T-helper 1 cell treated with Interleukin-12 subunit alpha and Interleukin-12 subunit beta and Interleukin-4 antibody, amounts not matched to agents 30 ng/mL and 1 ng/mL, for 36 hours (primary cell): Measurements from ENCODE around the gene DEF6. TPM values are rescaled to one million over a fixed set of nuclear protein-coding genes. Genes with fewer than 3 reads are reported as not detected.
"Not testable (repeated sequence)": the region's sequence is repeated elsewhere in the genome, so short reads cannot be mapped to it uniquely, and the experiment has no call there.

Experiments
- intact Hi-C: fragments of 100-400 bp; cut with micrococcal nuclease; formaldehyde crosslinking; loops from one replicate; pipeline ENCODE4 v1.15.1; 2024
- total RNA-seq: library from RNA; stranded (reverse); gene quantifications from 2 replicates; pipeline ENCODE4 v1.2.3, GENCODE V29; 2022

DEF6 gene
- total RNA-seq, 1 donor from 2014 or later = 220 TPM

DNA sequence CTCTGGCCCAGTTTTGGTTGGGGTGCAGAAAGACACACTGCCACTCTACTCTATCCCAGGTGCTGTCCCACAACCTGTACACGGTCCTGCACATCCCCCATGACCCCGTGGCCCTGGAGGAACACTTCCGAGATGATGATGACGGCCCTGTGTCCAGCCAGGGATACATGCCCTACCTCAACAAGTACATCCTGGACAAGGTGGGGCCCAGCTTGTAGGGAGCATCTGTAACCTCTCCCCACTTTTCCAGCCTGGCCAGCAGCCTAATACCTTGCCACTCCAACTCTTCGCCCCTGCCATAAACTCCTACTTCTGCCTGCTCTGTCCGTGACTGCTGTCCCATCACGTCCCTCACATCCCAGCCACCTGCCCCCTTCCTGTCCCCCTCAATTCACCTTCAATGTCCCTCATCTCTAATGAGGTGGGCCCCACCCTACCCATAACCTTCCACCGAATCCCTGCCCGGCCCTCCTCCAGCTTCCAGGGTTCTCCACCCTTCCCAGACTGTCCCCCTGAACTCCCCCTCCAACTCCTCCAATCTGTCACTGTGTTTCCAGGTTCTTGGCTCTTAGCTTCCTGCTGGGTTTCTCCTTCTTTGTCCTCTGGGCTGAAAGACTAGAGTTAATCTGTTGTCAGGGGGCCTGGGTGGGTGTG lies 12.1 kb downstream of the DEF6 start:
- intact Hi-C loops = loop anchor here (5.0 kb wide), 1 partner anchor 378 kb away; the partner anchor contains the start of gene FKBP5

DNA sequence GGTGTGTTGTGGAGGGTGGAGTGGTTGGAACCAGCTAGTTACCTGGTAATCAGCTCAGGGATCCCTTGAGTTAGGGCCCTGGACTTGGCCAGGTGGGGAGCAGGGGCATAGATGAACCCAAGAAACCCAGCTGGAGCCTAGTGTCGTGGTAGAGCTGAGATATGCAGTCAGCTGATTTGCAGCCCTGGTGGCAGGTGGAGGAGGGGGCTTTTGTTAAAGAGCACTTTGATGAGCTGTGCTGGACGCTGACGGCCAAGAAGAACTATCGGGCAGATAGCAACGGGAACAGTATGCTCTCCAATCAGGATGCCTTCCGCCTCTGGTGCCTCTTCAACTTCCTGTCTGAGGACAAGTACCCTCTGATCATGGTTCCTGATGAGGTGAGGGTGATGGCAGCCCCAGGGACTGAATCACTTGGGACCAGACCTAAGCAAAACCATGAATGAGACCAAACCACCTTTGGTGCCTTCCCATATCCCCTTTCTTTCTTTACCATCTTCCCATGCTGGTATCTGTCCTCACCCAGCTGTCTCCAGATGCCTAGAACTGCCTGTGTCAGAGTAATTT lies 12.7 kb downstream of the DEF6 start:
- intact Hi-C loops = loop anchor here (5.0 kb wide), 1 partner anchor 377 kb away; the partner anchor contains the start of gene FKBP5

DNA sequence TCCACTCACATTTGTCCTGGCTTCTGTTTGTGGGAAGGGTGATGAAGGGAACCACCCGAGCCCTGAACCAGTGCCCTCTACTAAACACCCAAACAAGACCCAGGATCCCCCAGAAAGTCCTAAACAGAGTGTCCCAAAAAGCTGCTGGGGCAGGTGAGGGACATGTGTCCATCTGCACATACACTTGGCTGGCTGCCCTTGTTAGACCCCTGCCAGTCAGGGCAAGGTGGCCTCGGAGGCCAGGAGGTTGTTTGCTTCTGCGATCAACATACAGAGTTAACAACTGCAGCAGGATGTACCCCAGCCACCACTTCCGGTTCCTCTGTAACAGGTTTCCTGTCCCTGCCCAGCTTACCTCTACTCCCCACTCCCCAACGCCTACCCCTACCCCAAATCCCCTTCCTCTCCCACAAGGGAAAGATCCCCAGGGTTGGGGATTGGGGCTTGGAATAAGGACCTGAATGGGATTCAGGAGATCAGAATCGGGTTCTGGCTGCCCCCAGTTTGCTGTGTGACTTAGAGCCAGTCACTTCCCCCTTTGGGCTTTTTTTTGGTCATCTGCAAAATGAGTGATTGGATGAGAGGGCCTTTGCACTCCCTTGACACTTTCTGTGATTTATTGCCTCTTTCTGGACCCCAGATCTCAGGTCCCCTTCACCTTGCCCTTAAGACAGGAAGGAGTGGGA lies 13.9 kb downstream of the DEF6 start:
- intact Hi-C loops = loop anchor here (1.0 to 5.0 kb wide), 4 partner anchors 9 to 376 kb away; partner anchors contain the start of genes DEF6 and FKBP5

DNA sequence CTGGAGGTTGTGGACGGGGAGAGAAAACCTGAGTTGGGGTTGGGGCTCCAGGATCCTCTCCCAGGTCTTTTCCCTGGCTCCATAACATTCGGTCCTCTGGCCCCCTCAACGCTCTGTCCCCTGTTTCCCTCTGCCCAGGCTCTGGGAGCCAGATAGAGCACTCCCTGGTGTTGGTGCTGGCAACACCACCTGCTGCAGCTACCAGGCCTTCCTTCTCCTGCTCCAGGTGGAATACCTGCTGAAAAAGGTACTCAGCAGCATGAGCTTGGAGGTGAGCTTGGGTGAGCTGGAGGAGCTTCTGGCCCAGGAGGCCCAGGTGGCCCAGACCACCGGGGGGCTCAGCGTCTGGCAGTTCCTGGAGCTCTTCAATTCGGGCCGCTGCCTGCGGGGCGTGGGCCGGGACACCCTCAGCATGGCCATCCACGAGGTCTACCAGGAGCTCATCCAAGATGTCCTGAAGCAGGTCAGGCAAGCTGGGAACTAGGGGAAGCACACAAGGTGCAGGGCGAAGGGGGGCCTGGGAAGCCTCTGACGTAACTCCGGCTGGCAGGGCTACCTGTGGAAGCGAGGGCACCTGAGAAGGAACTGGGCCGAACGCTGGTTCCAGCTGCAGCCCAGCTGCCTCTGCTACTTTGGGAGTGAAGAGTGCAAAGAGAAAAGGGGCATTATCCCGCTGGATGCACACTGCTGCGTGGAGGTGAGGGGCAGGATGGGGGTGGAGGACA lies 14.6 kb downstream of the DEF6 start:
- intact Hi-C loops = loop anchor here (5.0 kb wide), 1 partner anchor 375 kb away; the partner anchor contains the start of gene FKBP5

DNA sequence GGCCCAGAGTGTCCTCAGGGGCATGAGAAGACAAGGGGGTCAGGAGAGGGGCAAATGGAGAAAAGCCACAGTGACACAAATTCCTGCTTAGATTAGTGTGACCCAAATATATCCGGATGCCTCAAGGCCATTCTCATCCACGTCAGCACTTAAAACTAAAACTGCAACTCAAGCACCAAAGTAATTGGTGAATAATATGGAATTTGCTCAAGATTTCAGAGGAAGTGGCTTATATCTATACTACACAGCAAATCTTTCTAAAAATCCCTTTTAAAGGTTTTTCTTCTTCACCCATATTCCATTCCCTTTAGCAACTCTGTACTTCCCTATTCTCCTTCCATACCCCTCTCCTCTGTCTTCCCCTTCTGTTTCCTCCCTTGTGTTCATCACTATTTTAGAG lies 15.2 kb downstream of the DEF6 start:
- intact Hi-C loops = loop anchor here (5.0 kb wide), 1 partner anchor 374 kb away; the partner anchor contains the start of gene FKBP5

DNA sequence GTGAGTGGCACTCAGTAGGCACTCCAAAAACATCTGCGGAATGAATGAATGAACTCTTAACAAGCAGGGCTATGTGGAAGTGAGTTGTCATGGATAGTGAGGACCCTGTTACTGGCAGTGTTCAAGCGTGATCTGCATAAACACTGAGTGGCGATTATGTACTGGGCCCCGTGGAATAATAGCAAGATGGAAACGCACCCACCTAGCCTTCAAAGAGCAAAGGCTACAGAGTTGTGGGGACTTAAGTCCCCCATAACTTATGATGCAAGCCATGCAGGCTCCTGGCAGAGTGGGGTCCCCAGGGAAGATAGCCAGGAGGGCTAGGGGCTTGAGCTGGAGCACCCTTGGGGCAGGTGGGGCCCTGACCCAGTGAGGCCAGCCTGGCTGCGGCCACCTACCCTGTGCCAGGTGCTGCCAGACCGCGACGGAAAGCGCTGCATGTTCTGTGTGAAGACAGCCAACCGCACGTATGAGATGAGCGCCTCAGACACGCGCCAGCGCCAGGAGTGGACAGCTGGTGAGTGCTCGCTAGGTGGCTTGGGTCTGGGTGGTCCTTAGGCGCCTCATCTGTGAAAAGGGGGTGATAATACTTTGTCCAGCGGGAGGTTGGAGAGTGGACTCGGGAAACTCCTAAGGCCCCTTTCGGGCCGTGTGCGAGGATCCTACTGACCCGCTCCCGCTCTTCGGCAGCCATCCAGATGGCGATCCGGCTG lies 20.0 kb downstream of the DEF6 start:
- intact Hi-C loops = no loop called here

DNA sequence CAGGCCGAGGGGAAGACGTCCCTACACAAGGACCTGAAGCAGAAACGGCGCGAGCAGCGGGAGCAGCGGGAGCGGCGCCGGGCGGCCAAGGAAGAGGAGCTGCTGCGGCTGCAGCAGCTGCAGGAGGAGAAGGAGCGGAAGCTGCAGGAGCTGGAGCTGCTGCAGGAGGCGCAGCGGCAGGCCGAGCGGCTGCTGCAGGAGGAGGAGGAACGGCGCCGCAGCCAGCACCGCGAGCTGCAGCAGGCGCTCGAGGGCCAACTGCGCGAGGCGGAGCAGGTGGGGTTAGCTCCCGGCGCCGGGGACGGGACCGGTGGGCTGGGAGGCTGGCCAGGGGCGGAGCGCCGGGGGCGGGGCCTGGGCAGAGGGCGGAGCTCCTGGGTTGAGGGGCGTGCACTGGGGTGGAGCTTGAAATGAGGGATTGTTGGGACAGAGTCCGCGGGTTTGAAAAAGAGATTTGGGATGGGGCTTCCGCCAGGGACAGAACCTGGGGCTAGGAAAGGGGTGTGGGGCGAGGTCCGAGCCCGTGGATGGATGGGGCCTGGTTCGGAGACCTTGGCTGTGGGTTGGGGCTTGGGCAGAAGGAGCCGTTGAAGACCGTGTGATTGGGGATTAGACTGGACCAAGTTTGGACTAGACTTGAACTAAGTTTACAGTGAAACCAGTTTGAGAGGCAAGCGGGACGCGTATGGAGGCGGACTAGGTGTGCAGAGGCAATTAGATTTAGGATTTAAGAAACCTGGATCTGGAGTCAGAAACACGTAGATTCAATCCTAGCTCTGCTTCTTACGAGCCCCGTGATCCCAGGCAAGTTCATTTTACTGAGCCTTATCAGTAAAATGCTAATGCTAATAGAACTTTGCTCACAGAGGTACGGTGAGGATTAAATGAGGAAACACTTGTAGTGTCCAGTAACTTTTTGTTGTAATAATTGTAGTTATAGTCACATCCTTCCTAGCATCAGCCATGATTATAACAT lies 20.9 kb downstream of the DEF6 start:
- intact Hi-C loops = no loop called here

DNA sequence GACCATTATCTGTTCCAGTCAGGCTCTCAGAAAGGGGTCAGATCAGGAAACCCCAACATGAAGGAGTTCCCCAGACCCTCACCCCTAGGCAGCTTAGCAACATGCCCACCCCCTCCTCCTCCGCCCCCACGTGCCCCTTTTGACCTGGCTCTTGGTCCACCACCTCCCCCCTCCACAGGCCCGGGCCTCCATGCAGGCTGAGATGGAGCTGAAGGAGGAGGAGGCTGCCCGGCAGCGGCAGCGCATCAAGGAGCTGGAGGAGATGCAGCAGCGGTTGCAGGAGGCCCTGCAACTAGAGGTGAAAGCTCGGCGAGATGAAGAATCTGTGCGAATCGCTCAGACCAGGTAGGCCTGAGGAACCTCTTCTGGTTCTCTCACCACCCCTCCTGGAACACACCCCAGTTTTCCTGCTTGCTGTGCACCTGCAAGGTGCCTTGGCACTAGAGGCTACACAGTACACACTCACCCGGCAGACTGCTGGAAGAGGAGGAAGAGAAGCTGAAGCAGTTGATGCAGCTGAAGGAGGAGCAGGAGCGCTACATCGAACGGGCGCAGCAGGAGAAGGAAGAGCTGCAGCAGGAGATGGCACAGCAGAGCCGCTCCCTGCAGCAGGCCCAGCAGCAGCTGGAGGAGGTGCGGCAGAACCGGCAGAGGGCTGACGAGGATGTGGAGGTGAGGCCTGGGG lies 21.9 kb downstream of the DEF6 start:
- intact Hi-C loops = no loop called here

DNA sequence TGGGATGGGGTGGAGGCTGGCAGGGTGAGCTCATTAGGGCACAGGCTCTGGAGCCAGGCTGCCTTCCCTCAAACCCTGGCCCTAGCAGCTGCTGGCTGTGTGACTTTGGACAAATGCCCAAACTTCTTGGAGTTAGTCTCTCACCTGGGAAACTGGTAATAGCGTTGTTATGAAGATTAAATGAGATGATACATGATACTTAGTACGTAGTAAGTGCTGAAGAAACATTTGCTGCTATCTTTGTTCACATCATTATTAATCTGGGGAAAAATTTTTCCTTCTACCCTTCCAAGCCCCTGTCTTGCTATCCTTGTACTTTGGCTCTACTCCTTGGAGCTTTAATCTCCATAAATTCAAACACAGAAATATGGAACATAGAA lies 22.4 kb downstream of the DEF6 start:
- intact Hi-C loops = no loop called here

DNA sequence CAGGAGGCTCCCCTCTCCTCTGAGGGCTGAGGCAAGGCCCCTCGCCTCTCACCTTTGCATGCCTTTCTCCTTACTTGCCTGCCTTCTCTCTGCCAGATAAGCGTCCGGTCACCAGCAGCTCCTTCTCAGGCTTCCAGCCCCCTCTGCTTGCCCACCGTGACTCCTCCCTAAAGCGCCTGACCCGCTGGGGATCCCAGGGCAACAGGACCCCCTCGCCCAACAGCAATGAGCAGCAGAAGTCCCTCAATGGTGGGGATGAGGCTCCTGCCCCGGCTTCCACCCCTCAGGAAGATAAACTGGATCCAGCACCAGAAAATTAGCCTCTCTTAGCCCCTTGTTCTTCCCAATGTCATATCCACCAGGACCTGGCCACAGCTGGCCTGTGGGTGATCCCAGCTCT lies 23.5 kb downstream of the DEF6 start:
- intact Hi-C loops = no loop called here

DNA sequence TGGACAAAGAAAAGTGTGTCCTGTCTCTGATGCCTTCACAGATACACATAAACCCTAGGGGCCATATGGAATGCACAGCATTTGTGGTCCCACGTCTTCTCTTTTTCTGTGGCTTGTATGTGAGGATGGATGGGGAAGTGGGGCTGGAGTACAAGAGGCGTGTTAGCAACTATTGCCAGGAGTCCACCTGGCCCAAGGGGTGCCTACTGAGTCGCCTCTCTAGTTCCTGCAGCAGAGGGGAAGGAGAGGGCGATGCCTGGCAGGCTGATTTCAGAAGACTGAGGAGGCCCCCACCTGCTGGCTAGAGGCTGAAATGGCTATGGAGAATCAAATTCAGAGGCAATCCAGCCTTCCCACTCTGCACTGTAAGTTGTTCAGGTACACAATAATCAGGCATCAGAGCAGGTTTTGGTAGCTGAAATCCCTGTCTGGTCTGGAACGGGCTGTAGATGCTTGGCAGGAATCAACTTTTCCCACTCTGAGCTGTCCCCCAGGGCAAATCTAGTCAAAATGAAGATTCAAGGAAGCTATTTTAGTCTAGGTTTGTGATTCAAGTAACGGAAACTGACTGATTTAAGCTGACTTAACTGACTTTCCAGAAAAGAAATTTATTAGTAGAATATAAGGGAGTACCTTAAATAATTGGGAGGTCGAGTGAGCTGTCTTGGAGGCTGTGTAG lies 29.9 kb downstream of the DEF6 start:
- intact Hi-C loops = loop anchor here (1.0 kb wide), 3 partner anchors 16 to 141 kb away; partner anchors contain the start of genes DEF6 and RPL10A

DNA sequence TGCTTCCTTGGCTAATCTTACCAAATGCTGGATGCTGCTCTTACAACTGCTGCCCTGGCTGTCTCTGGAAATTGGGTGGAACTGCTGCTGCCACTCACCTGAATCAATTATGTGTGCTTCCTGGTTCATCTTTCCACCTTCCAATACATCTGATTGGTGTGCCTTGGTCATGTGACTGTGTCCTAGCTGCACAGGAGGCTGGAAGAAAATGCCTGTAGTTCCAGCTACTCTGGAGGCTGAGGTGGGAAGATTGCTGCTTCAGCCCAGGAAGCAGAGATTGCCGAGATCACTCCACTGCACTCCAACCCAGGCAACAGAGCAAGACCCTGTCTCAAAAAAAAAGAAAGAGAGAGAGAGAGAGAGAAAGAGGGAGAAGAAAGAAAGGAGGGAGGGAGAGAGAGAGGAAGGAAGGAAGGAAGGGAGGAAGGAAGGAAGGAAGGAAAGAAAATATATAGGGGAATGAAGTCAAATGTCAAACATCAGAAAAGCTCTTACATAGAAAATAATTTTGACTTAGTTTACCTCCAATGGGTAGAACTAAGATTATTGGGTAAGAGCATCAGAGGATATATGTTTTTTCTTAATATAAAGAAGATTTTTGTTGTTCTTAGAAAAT lies 30.6 kb downstream of the DEF6 start:
- intact Hi-C loops = no loop called here

DNA sequence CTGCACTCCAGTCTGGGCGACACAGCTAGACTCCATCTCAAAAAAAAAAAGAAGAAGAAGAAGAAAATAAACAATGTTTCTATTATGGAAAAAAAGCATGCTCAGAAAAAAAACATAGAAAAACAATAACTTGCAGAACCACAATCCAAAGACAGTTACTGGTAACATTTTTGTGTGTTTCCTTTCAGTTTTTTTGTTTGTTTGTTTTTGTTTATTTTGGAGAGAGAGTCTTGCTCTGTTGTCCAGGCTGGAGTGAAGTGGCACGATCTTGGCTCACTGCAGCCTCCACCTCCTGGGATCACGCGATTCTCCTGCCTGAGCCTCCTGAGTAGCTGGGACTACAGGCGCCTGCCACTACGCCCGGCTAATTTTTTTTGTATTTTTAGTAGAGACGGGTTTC lies 31.3 kb downstream of the DEF6 start:
- intact Hi-C loops = not testable (repeated sequence)

DNA sequence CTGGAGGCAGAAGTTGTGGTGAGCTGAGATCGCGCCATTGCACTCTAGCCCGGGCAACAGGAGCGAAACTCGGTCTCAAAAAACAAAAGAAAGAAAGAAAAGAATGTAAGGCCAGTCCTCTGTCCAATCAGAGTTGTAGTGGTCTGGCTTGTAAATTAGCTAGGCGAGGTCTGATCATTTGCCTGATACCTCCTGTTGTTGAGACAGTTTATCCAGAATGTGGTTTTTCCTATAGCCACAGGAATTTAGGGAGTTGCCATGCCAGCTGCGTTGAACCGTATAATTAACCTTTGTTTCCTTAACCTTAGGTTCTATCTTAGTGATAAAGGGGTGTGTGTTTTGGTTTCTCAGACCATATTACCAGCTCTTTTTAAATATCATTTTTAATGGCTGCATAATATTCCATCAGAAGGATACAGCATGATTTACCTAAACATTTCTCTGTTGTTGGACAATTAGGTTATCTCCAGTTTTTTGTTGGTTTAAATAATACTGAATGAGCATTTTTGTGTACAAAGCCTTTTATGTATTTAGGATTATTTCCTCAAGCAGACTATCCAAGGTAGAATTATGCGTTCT lies 33.0 kb downstream of the DEF6 start:
- intact Hi-C loops = no loop called here

DNA sequence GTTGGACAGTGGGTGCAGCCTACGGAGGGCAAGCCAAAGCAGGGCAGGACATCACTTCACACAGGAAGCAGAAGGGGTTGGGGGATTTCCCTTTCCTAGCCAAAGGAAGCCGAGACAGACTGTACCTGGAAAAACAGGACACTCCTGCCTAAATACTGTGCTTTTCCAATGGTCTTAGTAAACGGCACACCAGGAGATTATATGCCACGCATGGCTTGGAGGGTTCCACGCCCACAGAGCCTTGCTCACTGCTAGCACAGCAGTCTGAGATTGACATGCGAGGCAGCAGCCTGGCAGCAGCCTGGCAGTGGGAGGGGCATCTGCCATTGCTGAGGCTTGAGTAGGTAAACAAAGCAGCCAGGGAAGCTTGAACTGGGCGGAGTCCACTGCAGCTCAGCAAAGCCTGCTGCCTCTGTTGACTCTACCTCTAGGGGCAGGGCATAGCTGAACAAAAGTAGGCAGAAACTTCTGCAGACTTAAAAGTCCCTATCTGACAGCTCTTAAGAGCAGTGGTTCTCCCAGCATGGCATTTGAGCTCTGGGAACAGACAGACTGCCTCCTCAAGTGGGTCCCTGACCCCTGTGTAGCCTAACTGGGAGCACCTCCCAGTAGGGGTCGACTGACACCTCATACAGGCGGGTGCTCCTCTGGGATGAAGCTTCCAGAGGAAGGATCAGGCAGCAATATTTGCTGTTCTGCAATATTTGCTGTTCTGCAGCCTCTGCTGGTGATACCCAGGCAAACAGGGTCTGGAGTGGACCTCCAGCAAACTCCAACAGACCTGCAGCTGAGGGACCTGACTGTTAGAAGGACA lies 34.7 kb downstream of the DEF6 start:
- intact Hi-C loops = loop anchor here (1.0 kb wide), 1 partner anchor 10 kb away; the partner anchor contains the start of gene PPARD

DNA sequence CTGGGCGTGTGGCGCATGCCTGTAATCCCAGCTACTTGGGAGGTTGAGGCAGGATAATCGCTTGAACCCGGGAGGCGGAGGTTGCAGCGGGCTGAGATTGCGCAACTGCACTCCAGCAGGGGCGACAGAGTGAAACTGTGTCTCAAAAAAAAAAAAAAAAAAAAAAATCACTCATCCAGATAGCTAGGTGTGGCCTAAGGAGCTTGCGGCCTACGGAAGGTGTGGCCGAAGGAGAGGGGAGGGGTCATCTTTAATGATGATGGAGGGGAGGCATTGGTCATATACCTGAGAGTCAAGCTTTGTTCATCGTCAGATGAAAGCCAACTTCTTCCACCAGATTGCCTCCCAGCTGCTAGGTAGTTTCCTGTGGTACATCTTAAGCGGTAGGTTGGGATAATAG lies 43.9 kb downstream of the DEF6 start:
- intact Hi-C loops = no loop called here
